ENCODE measurements around the gene PCGF6.
"Not testable (repeated sequence)": the region's sequence is repeated elsewhere in the genome, so short reads cannot be mapped to it uniquely, and the experiment has no call there.

Gene PCGF6

DNA sequence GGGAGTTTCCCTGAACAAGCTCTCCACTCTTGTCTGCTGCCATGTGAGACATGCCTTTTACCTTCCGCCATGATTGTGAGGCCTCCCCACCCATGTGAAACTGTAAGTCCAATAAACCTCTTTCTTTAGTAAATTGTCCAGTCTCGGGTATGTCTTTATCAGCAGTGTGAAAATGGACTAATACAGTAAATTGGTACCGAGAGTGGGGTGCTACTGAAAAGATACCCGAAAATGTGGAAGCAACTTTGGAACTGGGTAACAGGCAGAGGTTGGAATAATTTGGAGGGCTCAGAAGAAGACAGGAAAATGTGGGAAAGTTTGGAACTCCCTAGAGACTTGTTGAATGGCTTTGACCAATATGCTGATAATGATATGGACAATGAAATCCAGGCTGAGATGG is 92.0 kb downstream of the PCGF6 start:
- DNase-seq (ENCODE audit: low read depth in 2 of 2): not testable (repeated sequence)

DNA sequence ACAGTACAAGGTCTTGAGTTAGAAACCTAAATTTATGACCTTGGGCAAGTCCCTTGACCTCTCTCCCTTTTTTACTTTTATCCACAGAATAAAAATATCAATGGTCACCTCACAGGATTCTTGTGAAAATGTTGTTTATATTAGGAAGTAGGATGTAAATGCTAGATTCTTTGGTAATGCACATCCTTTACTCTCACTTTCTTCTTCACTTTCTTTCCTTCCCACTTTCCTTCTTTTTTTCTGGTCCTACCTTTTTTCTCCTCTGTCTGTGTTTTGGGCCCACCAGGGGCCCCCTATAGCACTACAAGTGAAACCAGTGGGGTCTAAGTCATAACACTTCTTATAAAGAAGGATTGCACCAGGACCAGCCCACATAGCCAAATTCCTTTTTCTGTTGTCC is 93.1 kb downstream of the PCGF6 start:
- DNase-seq (ENCODE audit: low read depth in 2 of 2): no peak

DNA sequence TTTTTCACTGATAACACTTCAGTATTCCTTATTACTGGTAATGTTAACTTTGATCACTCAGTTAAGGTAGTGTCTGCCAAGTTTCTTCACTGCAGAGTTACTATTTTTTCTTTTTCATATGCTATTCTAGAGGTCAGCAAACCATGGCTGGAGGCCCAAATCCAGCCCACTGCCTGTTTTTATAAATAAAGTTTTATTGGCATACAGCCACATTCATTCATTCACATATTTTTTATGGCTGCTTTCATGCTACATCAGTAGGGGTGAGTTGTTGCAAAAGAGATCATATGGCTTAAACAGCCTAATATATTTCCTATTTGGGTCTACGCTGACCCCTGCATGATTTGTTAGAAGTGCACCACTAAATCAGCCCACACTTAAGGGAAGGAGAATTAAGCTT is 94.3 kb downstream of the PCGF6 start:
- DNase-seq (ENCODE audit: low read depth in 2 of 2): no peak

DNA sequence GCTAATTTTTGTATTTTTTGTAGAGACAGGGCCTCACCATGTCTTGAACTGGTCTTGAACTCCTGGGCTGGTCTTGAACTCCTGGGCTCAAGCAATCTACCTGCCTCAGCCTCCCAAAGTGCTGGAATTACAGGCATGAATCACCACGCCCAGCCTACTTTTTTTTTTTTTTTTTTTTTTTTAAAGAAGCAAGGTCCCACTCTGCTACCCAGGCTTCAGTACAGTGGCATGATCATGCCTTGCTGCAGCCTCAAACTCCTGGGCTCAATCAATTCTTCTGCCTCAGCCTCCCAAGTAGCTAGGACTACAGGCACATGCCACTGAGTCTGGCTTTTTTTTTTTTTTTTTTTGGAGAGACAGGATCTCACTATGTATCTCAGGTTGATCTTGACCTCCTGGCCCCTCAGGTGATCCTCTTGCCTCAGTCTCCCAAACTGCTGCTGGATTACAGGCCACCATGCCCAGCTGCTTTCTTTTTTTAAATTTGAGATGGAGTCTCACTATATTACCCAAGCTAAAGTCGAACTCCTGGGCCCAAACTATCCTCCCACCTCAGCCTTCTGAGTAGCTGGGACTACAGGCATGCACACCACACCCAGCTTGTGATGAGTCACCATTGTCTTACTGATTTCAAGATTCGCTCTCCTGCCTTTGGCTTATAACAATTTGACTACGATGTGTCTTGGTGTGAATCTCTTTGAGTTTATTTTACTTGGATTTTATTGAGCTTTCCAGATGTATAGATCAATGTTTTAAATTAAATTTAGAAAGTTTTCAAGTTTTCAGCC is 96.2 kb downstream of the PCGF6 start:
- DNase-seq (ENCODE audit: low read depth in 2 of 2): no peak

DNA sequence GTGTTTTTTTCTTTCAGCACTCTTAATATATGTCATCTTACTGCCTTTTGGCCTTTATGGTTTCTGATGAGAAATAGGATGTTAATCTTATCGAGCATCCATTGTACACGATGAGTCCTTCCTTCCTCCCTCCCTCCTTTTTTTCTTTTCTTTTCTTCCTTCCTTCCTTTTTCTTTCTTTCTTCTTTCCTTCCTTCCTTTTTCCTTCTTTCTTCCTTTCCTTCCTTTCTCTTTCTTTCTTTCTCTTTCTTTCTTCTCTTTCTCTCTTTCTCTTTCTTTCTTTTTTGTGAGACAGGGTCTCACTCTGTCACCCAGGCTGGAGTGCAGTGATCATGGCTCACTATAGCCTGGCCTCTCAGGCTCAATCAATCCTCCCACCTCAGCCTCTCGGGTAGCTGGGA is 96.8 kb downstream of the PCGF6 start:
- no peak for DNase-seq (ENCODE audit: low read depth in 2 of 2)

All from stimulated activated CD8-positive, alpha-beta memory T cell treated with anti-CD3 and anti-CD28 coated beads, Interleukin-7, amount 100 ng/mL, for 4 hours (primary cell).